AG10803 (cell line): ENCODE results near the gene OSBPL6.
A peak's percentile ranks its signal among the peaks of the same experiment; 100 is the strongest.
"Not testable (repeated sequence)": the region's sequence is repeated elsewhere in the genome, so short reads cannot be mapped to it uniquely, and the experiment has no call there.

ENCODE experiments used
- DNase-seq: peaks from one replicate; pipeline ENCODE4 v3.0.0; 2010; ENCODE audit warnings: low read depth
- H3K4me3 ChIP-seq: 2 replicates; pipeline ENCODE4 v1.5.1; 2011; ENCODE audit warnings: mild to moderate bottlenecking, low read length, control low read depth
- CTCF ChIP-seq: conservative IDR thresholded peaks from 2 replicates; pipeline ENCODE4 v1.5.1; 2011; ENCODE audit warnings: mild to moderate bottlenecking, low read length, control low read depth, inconsistent platforms

OSBPL6 gene

GRCh38 chr2:178193823-178194599 lies at the start of gene OSBPL6:
Gene OSBPL6, plus strand, starts transcription at chr2:178194512. Its CDS starts 111,673 bp downstream, at chr2:178306185.
- DNase-seq, result peak; percentile 87
- H3K4me3 ChIP-seq, result peak within 1 kb of the TSS; percentile 78
- no peak for TF ChIP-seq CTCF

- TF ChIP-seq CTCF, result no peak
- peak; percentile 25 for DNase-seq
- no peak overlapping the region for H3K4me3 ChIP-seq
Measured at GRCh38 chr2:178152033-178152432, 42.3 kb upstream of the OSBPL6 start.

GRCh38 chr2:178152542-178152941 lies 41.8 kb upstream of the OSBPL6 start:
- TF ChIP-seq CTCF, result no peak
- no peak for DNase-seq
- no peak overlapping the region for H3K4me3 ChIP-seq

- no peak for TF ChIP-seq CTCF
- H3K4me3 ChIP-seq, result no peak overlapping the region
- no peak for DNase-seq
Measured at GRCh38 chr2:178152977-178153376, 41.3 kb upstream of the OSBPL6 start.

GRCh38 chr2:178153878-178154277 lies 40.4 kb upstream of the OSBPL6 start:
- not testable (repeated sequence) for DNase-seq, H3K4me3 ChIP-seq

GRCh38 chr2:178155524-178155923 lies 38.8 kb upstream of the OSBPL6 start:
- no peak for DNase-seq
- TF ChIP-seq CTCF, result no peak

GRCh38 chr2:178157574-178157973 lies 36.7 kb upstream of the OSBPL6 start:
- no peak overlapping the region for H3K4me3 ChIP-seq
- no peak for TF ChIP-seq CTCF
- no peak for DNase-seq

More at GRCh38 chr2:178155524-178155923, 38.8 kb upstream of the OSBPL6 start:
- H3K4me3 ChIP-seq, result no peak overlapping the region

GRCh38 chr2:178159966-178160365 lies 34.3 kb upstream of the OSBPL6 start:
- TF ChIP-seq CTCF, result no peak
- no peak for DNase-seq
- no peak overlapping the region for H3K4me3 ChIP-seq
